Loucy (cell line): ENCODE measurements around the gene ZBED5.
A peak's percentile ranks its signal among the peaks of the same experiment; 100 is the strongest.

Experiments
- H2AFZ ChIP-seq: fragments of 200-600 bp; sonication (generic); 2 replicates; pipeline ENCODE4 v1.6.0; 2016; ENCODE audit warnings: antibody characterized with exemption, mild to moderate bottlenecking, low read length, moderate library complexity
- H3F3A ChIP-seq: fragments of 200-600 bp; 2 replicates; pipeline ENCODE4 v1.6.0; 2016; ENCODE audit warnings: antibody characterized with exemption, low read depth, mild to moderate bottlenecking
- H3K27me3 ChIP-seq: fragments of 200-600 bp; sonication (generic); 2 replicates; pipeline ENCODE4 v1.6.1; 2014; ENCODE audit warnings: low read length, mild to moderate bottlenecking; ENCODE audit not compliant: insufficient read depth, poor library complexity, severe bottlenecking
- H3K36me3 ChIP-seq: fragments of 200-600 bp; sonication (generic); 2 replicates; pipeline ENCODE4 v1.6.1; 2016; ENCODE audit warnings: low read length; ENCODE audit not compliant: insufficient read depth
- H3K4me1 ChIP-seq: fragments of 200-600 bp; sonication (generic); 2 replicates; pipeline ENCODE4 v1.5.1; 2014; ENCODE audit warnings: low read length, mild to moderate bottlenecking; ENCODE audit not compliant: insufficient read depth, poor library complexity, severe bottlenecking
- H3K4me2 ChIP-seq: fragments of 200-600 bp; sonication (generic); 2 replicates; pipeline ENCODE4 v1.6.0; 2014; ENCODE audit warnings: antibody characterized with exemption, low read length, low read depth, mild to moderate bottlenecking; ENCODE audit not compliant: poor library complexity, severe bottlenecking
- H3K4me3 ChIP-seq: fragments of 200-600 bp; sonication (generic); 2 replicates; pipeline ENCODE4 v1.5.1; 2014; ENCODE audit warnings: low read length, mild to moderate bottlenecking, mixed read lengths; ENCODE audit not compliant: poor library complexity, severe bottlenecking
- H3K79me2 ChIP-seq: fragments of 200-600 bp; sonication (generic); 2 replicates; pipeline ENCODE4 v1.6.1; 2014; ENCODE audit warnings: low read length; ENCODE audit not compliant: insufficient read depth
- H3K9ac ChIP-seq: fragments of 200-600 bp; sonication (generic); 2 replicates; pipeline ENCODE4 v1.6.0; 2014; ENCODE audit warnings: mild to moderate bottlenecking, low read depth, low read length, moderate library complexity; ENCODE audit not compliant: poor library complexity, severe bottlenecking
- H3K9me2 ChIP-seq: fragments of 200-600 bp; sonication (generic); replicated peaks from 2 replicates; pipeline ENCODE4 v1.6.1; 2016; ENCODE audit warnings: low read depth, low read length, mixed read lengths
- H3K9me3 ChIP-seq: fragments of 200-600 bp; sonication (generic); 2 replicates; pipeline ENCODE4 v1.6.1; 2014; ENCODE audit warnings: mild to moderate bottlenecking, antibody characterized with exemption, low read length, low read depth; ENCODE audit not compliant: insufficient read depth
- H4K20me1 ChIP-seq: fragments of 200-600 bp; sonication (generic); 2 replicates; pipeline ENCODE4 v1.6.0; 2014; ENCODE audit warnings: antibody characterized with exemption, low read length, mild to moderate bottlenecking; ENCODE audit not compliant: insufficient read depth, poor library complexity, severe bottlenecking
- CTCF ChIP-seq: fragments of 200-600 bp; sonication (generic); conservative IDR thresholded peaks from 2 replicates; pipeline ENCODE4 v1.5.1; 2014; ENCODE audit warnings: mild to moderate bottlenecking, antibody characterized with exemption, low read length
- EZH2phosphoT487 ChIP-seq: fragments of 200-600 bp; IDR thresholded peaks from 2 replicates; pipeline ENCODE4 v1.6.1; 2018; ENCODE audit warnings: antibody characterized with exemption, mild to moderate bottlenecking, moderate library complexity, borderline replicate concordance

ZBED5 gene

GRCh38 chr11:10857709-10858438, at the start of gene ZBED5:
Gene ZBED5, minus strand, starts transcription at chr11:10858053. Its CDS starts 3,108 bp downstream, at chr11:10854945.
- no peaks in the 10 kb centered on the region for H3K9me3 ChIP-seq
- peaks cover 32% of the 10 kb centered on the region for H4K20me1 ChIP-seq
- H3K4me1 ChIP-seq = peaks cover 55% of the 10 kb centered on the region
- peak within 1 kb of the TSS; percentile 97 for H3K4me2 ChIP-seq
- no peaks in the 10 kb centered on the region for H3K9me2 ChIP-seq
- peak within 1 kb of the TSS; percentile 93 for H3K4me3 ChIP-seq
- H3K79me2 ChIP-seq = peaks cover 62% of the 10 kb centered on the region
- no peaks in the 10 kb centered on the region for H3F3A ChIP-seq
- peak within 1 kb of the TSS; percentile 97 for H3K9ac ChIP-seq
- peak within 1 kb of the TSS; percentile 95 for H2AFZ ChIP-seq
- H3K27me3 ChIP-seq = no peaks in the 10 kb centered on the region
- H3K36me3 ChIP-seq = peaks cover 25% of the 10 kb centered on the region
- no peak for TF ChIP-seq EZH2phosphoT487
- 0 out of 2 replicates have a peak, but pooled peaks have one; percentile 8 for TF ChIP-seq CTCF

GRCh38 chr11:10906521-10906920, 48.7 kb upstream of the ZBED5 start:
- no peak overlapping the region for H3K4me3 ChIP-seq
- H3K9me2 ChIP-seq = no peaks in the 10 kb centered on the region
- H3K27me3 ChIP-seq = no peaks in the 10 kb centered on the region
- TF ChIP-seq EZH2phosphoT487 (no peak), CTCF (0 out of 2 replicates have a peak, but pooled peaks have one; percentile 22)
- H3K9ac ChIP-seq = no peak overlapping the region
- no peaks in the 10 kb centered on the region for H3K79me2 ChIP-seq
- H3K36me3 ChIP-seq = no peaks in the 10 kb centered on the region
- H3F3A ChIP-seq = no peaks in the 10 kb centered on the region
- no peaks in the 10 kb centered on the region for H3K9me3 ChIP-seq
- H4K20me1 ChIP-seq = no peaks in the 10 kb centered on the region
- H3K4me1 ChIP-seq = peaks cover 4% of the 10 kb centered on the region
- H3K4me2 ChIP-seq = no peak overlapping the region
- no peak overlapping the region for H2AFZ ChIP-seq

GRCh38 chr11:10902301-10903063, 44.6 kb upstream of the ZBED5 start:
- Histone ChIP-seq H3K36me3 (no peaks in the 10 kb centered on the region), H3K4me2 (no peak overlapping the region), H3K27me3 (no peaks in the 10 kb centered on the region), H2AFZ (no peak overlapping the region), H3K9me2 (no peaks in the 10 kb centered on the region), H3F3A (no peaks in the 10 kb centered on the region), H4K20me1 (no peaks in the 10 kb centered on the region), H3K4me3 (no peak overlapping the region), H3K9me3 (no peaks in the 10 kb centered on the region), H3K79me2 (no peaks in the 10 kb centered on the region), H3K9ac (no peak overlapping the region), H3K4me1 (peaks cover 35% of the 10 kb centered on the region)
- TF ChIP-seq CTCF = no peak
- no peak for TF ChIP-seq EZH2phosphoT487
